Activated B cell treated with CpG ODN at 0.5 μM for 24 hours (primary cell): ENCODE data around the gene SLC22A12. TPM values are rescaled to one million over a fixed set of nuclear protein-coding genes. Genes with fewer than 3 reads are reported as not detected.

Experiments
- ATAC-seq: fragments of 200-7000 bp; cut with Tn5 transposase; one replicate; pipeline ENCODE4 v1.10.0; 2021; ENCODE audit warnings: low read depth, mild to moderate bottlenecking, moderate library complexity
- CTCF ChIA-PET: fragments of 350-600 bp; sonication (Branson Sonifier 250); formaldehyde crosslinking; loops from one replicate; lab custom pipeline; 2021; ENCODE audit warnings: antibody characterized with exemption; lab: Charles Lee
- POLR2A ChIA-PET: fragments of 350-600 bp; sonication (Branson Sonifier 250); formaldehyde crosslinking; loops from one replicate; lab custom pipeline; 2021; ENCODE audit warnings: antibody characterized with exemption; lab: Charles Lee
- DNase-seq: peaks from one replicate; pipeline ENCODE4 v3.0.0; 2022
- H3K27ac Mint-ChIP-seq: one replicate; pipeline ENCODE4 v1.8.0; 2020; ENCODE audit warnings: mixed read lengths
- H3K27me3 Mint-ChIP-seq: one replicate; pipeline ENCODE4 v1.8.0; 2021; ENCODE audit warnings: mixed read lengths
- H3K36me3 Mint-ChIP-seq: one replicate; pipeline ENCODE4 v1.8.0; 2021; ENCODE audit warnings: low read depth, mixed read lengths
- H3K4me1 Mint-ChIP-seq: one replicate; pipeline ENCODE4 v1.8.0; 2021; ENCODE audit warnings: mixed read lengths
- H3K4me3 Mint-ChIP-seq: one replicate; pipeline ENCODE4 v1.8.0; 2020; ENCODE audit warnings: mild to moderate bottlenecking, mixed read lengths
- H3K9me3 Mint-ChIP-seq: one replicate; pipeline ENCODE4 v1.8.0; 2020; ENCODE audit warnings: mixed read lengths
- intact Hi-C: fragments of 100-400 bp; cut with micrococcal nuclease; formaldehyde crosslinking; loops from one replicate; pipeline ENCODE4 v1.15.1; 2024
- total RNA-seq: library from RNA; stranded (reverse); gene quantifications from 2 replicates; pipeline ENCODE4 v1.2.3, GENCODE V29; 2022
- TF ChIP-seq, protein P1 (sequence below): fragments of 200-600 bp; IDR thresholded peaks from one replicate; pipeline ENCODE4 v1.8.0; 2022; ENCODE audit warnings: antibody characterized with exemption, mild to moderate bottlenecking

Gene SLC22A12
- total RNA-seq, 1 donor from 2014 or later, result not detected

DNA sequence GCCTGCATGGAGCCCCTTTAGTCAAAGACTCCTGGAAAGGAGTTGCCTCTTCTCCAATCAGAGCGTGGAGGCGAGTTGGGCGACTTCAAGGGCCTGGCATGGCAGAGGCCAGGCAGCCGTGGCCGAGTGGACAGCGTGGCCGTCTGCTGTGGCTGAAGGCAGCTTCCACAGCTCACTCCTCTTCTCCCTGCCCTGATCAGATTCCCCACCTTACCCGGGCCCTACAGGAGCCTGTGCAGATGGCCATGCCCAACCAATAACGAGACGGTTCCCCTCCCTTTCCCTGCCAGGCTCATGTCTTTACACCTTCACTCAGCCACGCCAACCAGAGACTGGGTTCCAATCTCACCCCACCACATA is 20.0 kb upstream of the SLC22A12 start:
- intact Hi-C loops, result no loop called here
- H3K27me3 Mint-ChIP-seq, result peaks cover 6% of the 10 kb centered on the region
- no peak overlapping the region for H3K27ac Mint-ChIP-seq
- H3K36me3 Mint-ChIP-seq, result no peaks in the 10 kb centered on the region
- H3K4me3 Mint-ChIP-seq, result no peak overlapping the region
- ChIA-PET CTCF (interaction anchor here (1.0 kb wide), 1 partner anchor 80 kb away, joined by 3 read pairs; no protein-coding TSS in a partner anchor), POLR2A (no interaction called here)
- ATAC-seq, result no peak
- DNase-seq, result no peak
- TF ChIP-seq, protein P1, sequence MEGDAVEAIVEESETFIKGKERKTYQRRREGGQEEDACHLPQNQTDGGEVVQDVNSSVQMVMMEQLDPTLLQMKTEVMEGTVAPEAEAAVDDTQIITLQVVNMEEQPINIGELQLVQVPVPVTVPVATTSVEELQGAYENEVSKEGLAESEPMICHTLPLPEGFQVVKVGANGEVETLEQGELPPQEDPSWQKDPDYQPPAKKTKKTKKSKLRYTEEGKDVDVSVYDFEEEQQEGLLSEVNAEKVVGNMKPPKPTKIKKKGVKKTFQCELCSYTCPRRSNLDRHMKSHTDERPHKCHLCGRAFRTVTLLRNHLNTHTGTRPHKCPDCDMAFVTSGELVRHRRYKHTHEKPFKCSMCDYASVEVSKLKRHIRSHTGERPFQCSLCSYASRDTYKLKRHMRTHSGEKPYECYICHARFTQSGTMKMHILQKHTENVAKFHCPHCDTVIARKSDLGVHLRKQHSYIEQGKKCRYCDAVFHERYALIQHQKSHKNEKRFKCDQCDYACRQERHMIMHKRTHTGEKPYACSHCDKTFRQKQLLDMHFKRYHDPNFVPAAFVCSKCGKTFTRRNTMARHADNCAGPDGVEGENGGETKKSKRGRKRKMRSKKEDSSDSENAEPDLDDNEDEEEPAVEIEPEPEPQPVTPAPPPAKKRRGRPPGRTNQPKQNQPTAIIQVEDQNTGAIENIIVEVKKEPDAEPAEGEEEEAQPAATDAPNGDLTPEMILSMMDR, result no peak
- no peaks in the 10 kb centered on the region for H3K4me1 Mint-ChIP-seq
- no peaks in the 10 kb centered on the region for H3K9me3 Mint-ChIP-seq

DNA sequence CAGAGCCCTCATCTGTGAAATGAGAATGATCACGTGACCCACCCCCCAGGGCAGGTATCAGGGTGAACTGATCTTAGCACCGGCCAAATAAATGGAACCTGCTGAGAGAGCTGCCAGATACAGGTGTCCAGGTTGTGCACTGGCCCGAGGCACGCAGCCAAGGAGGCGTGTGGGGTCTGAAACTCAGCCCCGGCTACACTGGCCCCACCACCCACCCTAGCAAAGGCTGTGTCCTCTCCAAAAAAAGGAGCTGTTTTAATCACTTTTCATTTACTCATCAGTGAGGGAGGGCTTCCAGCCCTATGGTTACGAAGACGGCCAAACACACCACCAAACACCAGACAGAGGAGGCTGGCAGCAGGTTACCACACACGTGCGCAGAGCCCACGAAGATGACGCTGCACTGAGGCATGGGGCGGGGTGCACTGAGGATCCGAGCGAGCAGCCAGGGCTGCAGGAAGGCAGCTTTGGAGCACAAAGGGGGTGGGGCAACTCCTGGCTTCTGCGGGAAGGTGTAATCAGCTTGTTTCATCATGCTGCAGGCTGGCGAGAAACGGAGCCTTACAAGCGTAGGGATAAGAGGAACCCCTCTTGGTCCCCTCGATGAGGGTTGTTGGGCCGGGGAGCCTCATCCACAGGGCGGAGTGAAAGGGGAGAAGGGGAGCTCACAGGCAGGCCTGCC is 19.5 kb upstream of the SLC22A12 start:
- no peaks in the 10 kb centered on the region for H3K4me1 Mint-ChIP-seq
- H3K27me3 Mint-ChIP-seq, result peaks cover 6% of the 10 kb centered on the region
- H3K27ac Mint-ChIP-seq, result no peak overlapping the region
- no peaks in the 10 kb centered on the region for H3K36me3 Mint-ChIP-seq
- ChIA-PET CTCF (interaction anchor here (1.0 kb wide), 1 partner anchor 79 kb away, joined by 3 read pairs; no protein-coding TSS in a partner anchor), POLR2A (interaction anchor here (0.5 kb wide), 1 partner anchor 399 kb away, joined by 6 read pairs; no protein-coding TSS in a partner anchor)
- H3K4me3 Mint-ChIP-seq, result no peak overlapping the region
- no peaks in the 10 kb centered on the region for H3K9me3 Mint-ChIP-seq
- ATAC-seq (no peak), DNase-seq (no peak)
- TF ChIP-seq, protein P1, result no peak
- intact Hi-C loops, result no loop called here

DNA sequence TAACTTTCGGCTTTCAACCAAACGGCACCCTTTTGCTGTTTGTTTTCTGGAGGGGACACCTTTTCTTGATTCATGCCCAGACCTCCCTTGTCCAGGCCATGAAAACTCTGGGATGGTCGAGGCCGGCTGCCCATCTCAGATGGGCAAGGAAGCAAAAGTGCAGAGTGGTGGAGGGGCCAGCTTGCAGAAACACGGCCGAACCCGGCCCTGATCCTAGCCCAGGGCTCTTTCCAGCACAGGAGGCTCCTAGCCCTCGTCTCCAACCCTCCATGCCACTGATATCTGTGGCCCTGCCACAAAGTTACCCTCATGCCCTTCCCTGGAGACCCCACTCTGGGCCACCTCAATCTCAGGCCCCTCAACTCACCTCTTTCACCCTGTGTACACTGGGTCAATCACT is 18.9 kb upstream of the SLC22A12 start:
- H3K27ac Mint-ChIP-seq, result no peak overlapping the region
- no peak for ATAC-seq
- CTCF ChIA-PET, result interaction anchor here (1.0 kb wide), 1 partner anchor 79 kb away, joined by 3 read pairs; no protein-coding TSS in a partner anchor

DNA sequence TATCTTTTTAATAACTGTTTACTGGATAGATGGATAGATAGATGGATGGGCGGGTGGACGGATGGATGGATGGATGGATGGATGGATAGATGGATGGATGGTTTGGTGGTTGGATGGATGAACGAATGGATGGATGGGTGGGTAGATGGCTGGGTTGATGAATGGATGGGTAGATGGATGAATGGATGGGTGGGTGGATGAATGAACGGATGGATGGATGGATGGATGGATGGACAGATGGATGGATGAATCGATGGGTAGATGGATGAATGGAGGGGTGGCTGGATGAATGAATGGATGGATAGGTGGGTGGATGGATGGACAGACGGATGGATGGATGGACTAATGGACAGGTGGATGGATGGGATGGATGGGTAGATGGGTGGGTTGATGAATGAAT is 13.8 kb upstream of the SLC22A12 start:
- ChIA-PET POLR2A (interaction anchor here (0.7 kb wide), 1 partner anchor 128 kb away, joined by 3 read pairs; no protein-coding TSS in a partner anchor), CTCF (no interaction called here)
- intact Hi-C loops, result no loop called here
- DNase-seq (no peak), ATAC-seq (no peak)
- TF ChIP-seq, protein P1, result no peak
- Mint-ChIP-seq H3K4me1 (peaks cover 4% of the 10 kb centered on the region), H3K9me3 (no peaks in the 10 kb centered on the region), H3K27ac (no peak overlapping the region), H3K4me3 (no peak overlapping the region), H3K36me3 (no peaks in the 10 kb centered on the region), H3K27me3 (peaks cover 15% of the 10 kb centered on the region)

More for the DNA sequence above, 18.9 kb upstream of the SLC22A12 start:
- peaks cover 7% of the 10 kb centered on the region for H3K27me3 Mint-ChIP-seq
- H3K9me3 Mint-ChIP-seq, result no peaks in the 10 kb centered on the region
- no peaks in the 10 kb centered on the region for H3K36me3 Mint-ChIP-seq
- no peak for DNase-seq
- TF ChIP-seq, protein P1, result no peak
- no peak overlapping the region for H3K4me3 Mint-ChIP-seq
- intact Hi-C loops, result no loop called here
- no peaks in the 10 kb centered on the region for H3K4me1 Mint-ChIP-seq
- POLR2A ChIA-PET, result interaction anchor here (0.5 kb wide), 1 partner anchor 399 kb away, joined by 6 read pairs; no protein-coding TSS in a partner anchor

DNA sequence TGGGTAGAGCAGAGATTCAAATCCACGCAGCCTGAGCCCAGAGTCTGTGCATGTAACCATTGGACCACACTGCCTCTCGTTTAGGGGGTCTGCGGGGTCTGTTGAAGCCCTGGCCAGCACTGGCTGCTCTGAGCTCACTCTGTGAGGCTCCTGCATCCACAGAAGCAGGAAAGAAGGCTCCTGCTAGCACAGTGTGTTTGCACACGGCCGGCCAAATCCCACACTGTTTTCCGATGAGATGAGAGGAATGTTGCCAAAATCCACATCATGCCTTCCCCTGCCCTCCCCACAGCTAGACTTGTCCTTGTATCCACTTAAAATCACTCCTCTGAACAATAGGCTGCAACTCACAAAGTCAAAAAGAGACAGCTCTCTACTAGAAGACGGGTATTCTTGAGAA is 10.6 kb upstream of the SLC22A12 start:
- no peak overlapping the region for H3K27ac Mint-ChIP-seq
- POLR2A ChIA-PET, result no interaction called here
- intact Hi-C loops, result no loop called here

More for the DNA sequence above, 10.6 kb upstream of the SLC22A12 start:
- no peaks in the 10 kb centered on the region for H3K9me3 Mint-ChIP-seq
- no peaks in the 10 kb centered on the region for H3K36me3 Mint-ChIP-seq
- peaks cover 15% of the 10 kb centered on the region for H3K27me3 Mint-ChIP-seq
- H3K4me3 Mint-ChIP-seq, result no peak overlapping the region
- CTCF ChIA-PET, result no interaction called here
- peaks cover 4% of the 10 kb centered on the region for H3K4me1 Mint-ChIP-seq
- no peak for ATAC-seq
- DNase-seq, result no peak
- TF ChIP-seq, protein P1, result no peak
